Naive B cell (primary cell): ENCODE results near the gene APOA4. TPM values are rescaled to one million over a fixed set of nuclear protein-coding genes. Genes with fewer than 3 reads are reported as not detected.

Source experiments
- ATAC-seq, 2 donors: fragments of 150-1000 bp; cut with Tn5 transposase; 2 replicates each; pipeline ENCODE4 v1.10.0; 2021; ENCODE audit warnings: low read depth in 2 of 2, mild to moderate bottlenecking in 2 of 2, moderate library complexity in 2 of 2
- DNase-seq: peaks from one replicate; pipeline ENCODE4 v3.0.0; 2022
- H3K27ac Mint-ChIP-seq, 6 donors: one replicate each; pipeline ENCODE4 v1.8.0; 2020 to 2022; ENCODE audit warnings: mild to moderate bottlenecking in 6 of 6, mixed read lengths in 6 of 6, moderate library complexity in 5 of 6, inconsistent platforms in 2 of 6
- H3K27me3 Mint-ChIP-seq, 3 donors: one replicate each; pipeline ENCODE4 v1.8.0; 2021 to 2022; ENCODE audit warnings: mixed read lengths in 3 of 3, mild to moderate bottlenecking in 1 of 3
- H3K36me3 Mint-ChIP-seq, 2 donors: one replicate each; pipeline ENCODE4 v1.8.0; 2020 to 2022; ENCODE audit warnings: mixed read lengths in 2 of 2, inconsistent platforms in 1 of 2, mild to moderate bottlenecking in 1 of 2
- H3K4me1 Mint-ChIP-seq, 3 donors: one replicate each; pipeline ENCODE4 v1.8.0; 2020 to 2022; ENCODE audit warnings: mixed read lengths in 3 of 3, inconsistent platforms in 1 of 3, mild to moderate bottlenecking in 1 of 3, moderate library complexity in 1 of 3
- H3K4me3 Mint-ChIP-seq, 8 donors: one replicate each; pipeline ENCODE4 v1.8.0; 2020 to 2022; ENCODE audit warnings: mild to moderate bottlenecking in 8 of 8, mixed read lengths in 8 of 8, moderate library complexity in 8 of 8, inconsistent platforms in 2 of 8
- H3K9me3 Mint-ChIP-seq, 7 donors: one replicate each; pipeline ENCODE4 v1.8.0; 2020 to 2022; ENCODE audit warnings: mixed read lengths in 7 of 7, mild to moderate bottlenecking in 5 of 7, inconsistent platforms in 2 of 7, moderate library complexity in 1 of 7
- polyA plus RNA-seq, 6 donors: library from polyadenylated mRNA; unstranded; fragments of 300-500 nt; fragmentation: Illumina TruSeq; gene quantifications; one replicate each; pipeline ENCODE4 v1.2.3, GENCODE V29; 2021; ENCODE audit warnings: low read depth in 6 of 6

Gene APOA4
- polyA plus RNA-seq: not detected

- ATAC-seq (no peak), DNase-seq (no peak)
- Mint-ChIP-seq H3K4me3 (no peak within 1 kb of the TSS), H3K9me3 (no peaks in the 10 kb centered on the region), H3K4me1 (no peaks in the 10 kb centered on the region), H3K27me3 (peaks cover 0 to 4% (median 0%) of the 10 kb centered on the region in 3 donors), H3K36me3 (no peaks in the 10 kb centered on the region), H3K27ac (no peak within 1 kb of the TSS)
Measured at GRCh38 chr11:116823031-116823843, at the start of gene APOA4. APOA4 (minus strand) TSS chr11:116823304; CDS start chr11:116823191, 113 bp downstream.

GRCh38 chr11:116871248-116871647 lies 48.1 kb upstream of the APOA4 start:
- peaks cover 37 to 69% of the 10 kb centered on the region in 2 donors for H3K36me3 Mint-ChIP-seq
- H3K27ac Mint-ChIP-seq: peak overlapping the region in 4 of 6 donors; percentile 0 to 63 (median 48)
- DNase-seq (no peak), ATAC-seq (no peak)
- peaks cover under 1 to 22% (median 4%) of the 10 kb centered on the region in 3 donors for H3K4me1 Mint-ChIP-seq
- H3K4me3 Mint-ChIP-seq: no peak overlapping the region
- H3K9me3 Mint-ChIP-seq: no peaks in the 10 kb centered on the region
- no peaks in the 10 kb centered on the region for H3K27me3 Mint-ChIP-seq

DNA sequence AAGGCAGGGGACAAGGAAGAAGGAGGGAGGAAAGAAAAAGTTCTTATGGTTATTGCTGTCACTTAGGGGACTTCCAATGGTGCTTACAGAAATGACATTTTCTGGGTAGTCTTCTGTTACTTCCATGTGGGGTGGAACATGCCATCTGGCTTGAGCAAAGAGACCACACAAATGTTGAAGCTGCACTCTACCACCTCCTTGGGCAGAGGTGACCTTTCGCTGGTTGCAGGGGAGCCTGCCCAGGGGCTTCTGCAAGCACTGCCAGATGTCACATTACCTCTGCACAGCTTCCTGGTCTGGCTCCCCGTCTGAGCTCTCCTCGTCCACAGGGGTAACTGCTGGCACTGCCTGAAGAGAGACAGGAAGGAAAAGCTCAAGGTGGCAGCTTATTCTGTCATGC lies 47.0 kb upstream of the APOA4 start:
- Mint-ChIP-seq H3K36me3 (peaks cover 39 to 75% of the 10 kb centered on the region in 2 donors), H3K27ac (peak overlapping the region in 3 of 6 donors; percentile 9 to 54 (median 46)), H3K4me1 (peaks cover 4 to 20% (median 4%) of the 10 kb centered on the region in 3 donors)

DNA sequence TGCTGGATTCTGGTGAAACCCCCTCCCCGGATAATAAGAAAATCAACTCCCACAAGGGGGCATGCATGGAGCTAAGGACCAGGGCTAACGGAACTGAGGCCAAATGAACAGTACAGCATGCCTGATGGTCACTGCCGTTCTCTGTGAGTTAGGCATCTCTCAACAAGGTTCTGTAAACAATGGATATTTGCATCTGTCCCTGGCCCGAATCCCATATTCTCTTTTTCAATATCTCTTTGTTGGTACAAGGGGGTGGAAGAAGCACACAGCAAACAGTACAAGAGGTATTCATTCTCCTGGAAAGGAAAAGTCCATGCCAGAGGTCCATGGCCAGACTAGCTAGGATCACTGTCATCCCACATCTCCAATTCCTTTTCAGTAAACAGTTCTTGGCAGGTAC lies 46.5 kb upstream of the APOA4 start:
- peaks cover 4 to 20% (median 4%) of the 10 kb centered on the region in 3 donors for H3K4me1 Mint-ChIP-seq
- H3K36me3 Mint-ChIP-seq: peaks cover 42 to 70% of the 10 kb centered on the region in 2 donors
- no peak overlapping the region for H3K4me3 Mint-ChIP-seq
- ATAC-seq (no peak), DNase-seq (no peak)
- no peaks in the 10 kb centered on the region for H3K27me3 Mint-ChIP-seq
- H3K9me3 Mint-ChIP-seq: no peaks in the 10 kb centered on the region
- peak overlapping the region in 3 of 6 donors; percentile 9 to 53 (median 22) for H3K27ac Mint-ChIP-seq

More for the DNA sequence above, 47.0 kb upstream of the APOA4 start:
- DNase-seq: no peak
- Mint-ChIP-seq H3K4me3 (no peak overlapping the region), H3K27me3 (no peaks in the 10 kb centered on the region), H3K9me3 (no peaks in the 10 kb centered on the region)
- ATAC-seq: no peak

- peaks cover 54 to 71% of the 10 kb centered on the region in 2 donors for H3K36me3 Mint-ChIP-seq
- no peak for ATAC-seq
- H3K4me1 Mint-ChIP-seq: peaks cover 4 to 20% (median 4%) of the 10 kb centered on the region in 3 donors
- no peak overlapping the region for H3K4me3 Mint-ChIP-seq
- no peak for DNase-seq
- peak overlapping the region in 1 of 6 donors; percentile 40 for H3K27ac Mint-ChIP-seq
- H3K27me3 Mint-ChIP-seq: no peaks in the 10 kb centered on the region
- no peaks in the 10 kb centered on the region for H3K9me3 Mint-ChIP-seq
Measured at GRCh38 chr11:116868066-116868465, 45.0 kb upstream of the APOA4 start.

DNA sequence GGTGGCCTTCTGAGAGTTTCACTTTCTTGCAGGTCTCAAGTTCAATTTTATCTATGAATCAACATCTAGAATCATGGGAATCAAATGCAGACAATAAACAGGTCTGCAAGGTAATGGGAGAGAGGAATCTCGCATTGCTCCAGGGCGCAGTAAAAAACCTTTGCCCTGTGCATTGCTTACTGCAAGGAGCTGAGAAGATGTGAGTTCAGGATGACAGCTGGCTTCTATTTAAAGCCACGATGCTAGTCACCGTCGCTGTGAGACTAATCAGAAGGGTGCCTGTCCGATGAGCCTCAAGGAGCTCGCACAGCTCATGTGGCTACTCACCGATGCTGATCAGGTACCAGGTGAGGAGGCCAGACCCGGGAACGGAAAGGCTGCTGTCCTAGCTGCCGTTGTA lies 44.5 kb upstream of the APOA4 start:
- Mint-ChIP-seq H3K4me1 (peaks cover 4 to 20% (median 4%) of the 10 kb centered on the region in 3 donors), H3K9me3 (no peaks in the 10 kb centered on the region), H3K4me3 (no peak overlapping the region), H3K36me3 (peaks cover 50 to 66% of the 10 kb centered on the region in 2 donors), H3K27ac (peak overlapping the region in 1 of 6 donors; percentile 5), H3K27me3 (no peaks in the 10 kb centered on the region)
- ATAC-seq (no peak), DNase-seq (no peak)

- H3K27ac Mint-ChIP-seq: peak overlapping the region in 1 of 6 donors; percentile 41
- peaks cover 50 to 67% of the 10 kb centered on the region in 2 donors for H3K36me3 Mint-ChIP-seq
- H3K27me3 Mint-ChIP-seq: no peaks in the 10 kb centered on the region
- peaks cover 4 to 19% (median 4%) of the 10 kb centered on the region in 3 donors for H3K4me1 Mint-ChIP-seq
- no peaks in the 10 kb centered on the region for H3K9me3 Mint-ChIP-seq
- ATAC-seq: no peak
- DNase-seq: no peak
- no peak overlapping the region for H3K4me3 Mint-ChIP-seq
Measured at GRCh38 chr11:116866804-116867455, 43.8 kb upstream of the APOA4 start.

GRCh38 chr11:116865696-116866095 lies 42.6 kb upstream of the APOA4 start:
- Mint-ChIP-seq H3K4me1 (peaks cover 2 to 11% (median 4%) of the 10 kb centered on the region in 3 donors), H3K4me3 (no peak overlapping the region), H3K36me3 (peaks cover 60 to 66% of the 10 kb centered on the region in 2 donors), H3K9me3 (no peaks in the 10 kb centered on the region), H3K27me3 (no peaks in the 10 kb centered on the region), H3K27ac (peak overlapping the region in 1 of 6 donors; percentile 7)
- DNase-seq (no peak), ATAC-seq (no peak)

- H3K36me3 Mint-ChIP-seq: peaks cover 57 to 60% of the 10 kb centered on the region in 2 donors
Measured at GRCh38 chr11:116864531-116864930, 41.4 kb upstream of the APOA4 start.

GRCh38 chr11:116862951-116863350 lies 39.8 kb upstream of the APOA4 start:
- Mint-ChIP-seq H3K27ac (no peak overlapping the region), H3K9me3 (no peaks in the 10 kb centered on the region), H3K36me3 (peaks cover 69 to 70% of the 10 kb centered on the region in 2 donors), H3K4me3 (no peak overlapping the region), H3K27me3 (no peaks in the 10 kb centered on the region), H3K4me1 (peaks cover 0 to 4% (median 4%) of the 10 kb centered on the region in 3 donors)
- ATAC-seq: no peak
- DNase-seq: no peak

More at GRCh38 chr11:116864531-116864930, 41.4 kb upstream of the APOA4 start:
- H3K27ac Mint-ChIP-seq: no peak overlapping the region
- ATAC-seq: no peak
- no peaks in the 10 kb centered on the region for H3K9me3 Mint-ChIP-seq
- H3K4me3 Mint-ChIP-seq: no peak overlapping the region
- DNase-seq: no peak
- H3K27me3 Mint-ChIP-seq: no peaks in the 10 kb centered on the region
- peaks cover 0 to 4% (median 4%) of the 10 kb centered on the region in 3 donors for H3K4me1 Mint-ChIP-seq

DNA sequence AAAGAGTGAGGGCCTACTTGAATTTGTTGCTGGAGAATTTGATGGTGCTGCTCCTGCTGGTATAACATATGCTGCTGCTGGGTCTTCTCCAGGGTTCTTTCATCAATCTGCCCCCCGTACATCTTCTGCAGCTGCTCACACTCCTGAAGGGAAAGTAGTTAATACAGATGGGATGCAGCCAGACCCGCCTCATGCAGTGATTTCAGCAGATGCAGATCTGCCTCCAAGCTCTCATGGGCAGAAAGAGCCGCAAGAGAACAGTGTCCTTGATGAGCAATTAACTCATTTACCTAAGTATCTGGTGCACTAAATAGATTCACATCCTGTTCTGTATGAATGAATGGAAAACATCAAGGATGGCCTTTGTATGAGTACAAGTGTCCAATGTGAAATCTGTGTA lies 39.1 kb upstream of the APOA4 start:
- H3K9me3 Mint-ChIP-seq: no peaks in the 10 kb centered on the region
- H3K36me3 Mint-ChIP-seq: peaks cover 66 to 68% of the 10 kb centered on the region in 2 donors
- no peak for ATAC-seq
- peak overlapping the region in 1 of 6 donors; percentile 26 for H3K27ac Mint-ChIP-seq
- no peak for DNase-seq
- peaks cover 0 to 4% (median 4%) of the 10 kb centered on the region in 3 donors for H3K4me1 Mint-ChIP-seq
- no peaks in the 10 kb centered on the region for H3K27me3 Mint-ChIP-seq
- H3K4me3 Mint-ChIP-seq: no peak overlapping the region

DNA sequence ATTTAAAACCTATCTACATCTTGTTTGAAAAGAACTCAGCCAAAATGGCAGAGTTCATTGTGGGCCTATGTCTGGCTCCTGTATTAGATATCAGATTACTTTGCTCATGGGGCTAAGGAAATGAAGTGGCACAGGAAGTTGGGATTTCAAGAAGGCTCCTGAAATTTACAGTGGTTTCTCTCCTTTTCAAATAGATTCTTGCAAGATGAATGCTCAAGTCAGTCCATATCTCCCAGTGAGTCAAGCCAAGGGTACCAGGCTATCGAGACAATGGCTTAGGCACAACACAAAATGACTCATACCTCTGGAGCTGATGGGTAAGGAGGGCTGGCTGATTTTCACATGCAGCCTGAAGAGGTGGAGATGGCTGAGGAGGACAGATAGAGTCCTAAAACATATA lies 38.4 kb upstream of the APOA4 start:
- Mint-ChIP-seq H3K4me1 (peaks cover 0 to 4% (median 4%) of the 10 kb centered on the region in 3 donors), H3K27ac (no peak overlapping the region), H3K36me3 (peaks cover 67 to 69% of the 10 kb centered on the region in 2 donors), H3K4me3 (no peak overlapping the region), H3K9me3 (no peaks in the 10 kb centered on the region), H3K27me3 (no peaks in the 10 kb centered on the region)
- ATAC-seq (no peak), DNase-seq (no peak)

DNA sequence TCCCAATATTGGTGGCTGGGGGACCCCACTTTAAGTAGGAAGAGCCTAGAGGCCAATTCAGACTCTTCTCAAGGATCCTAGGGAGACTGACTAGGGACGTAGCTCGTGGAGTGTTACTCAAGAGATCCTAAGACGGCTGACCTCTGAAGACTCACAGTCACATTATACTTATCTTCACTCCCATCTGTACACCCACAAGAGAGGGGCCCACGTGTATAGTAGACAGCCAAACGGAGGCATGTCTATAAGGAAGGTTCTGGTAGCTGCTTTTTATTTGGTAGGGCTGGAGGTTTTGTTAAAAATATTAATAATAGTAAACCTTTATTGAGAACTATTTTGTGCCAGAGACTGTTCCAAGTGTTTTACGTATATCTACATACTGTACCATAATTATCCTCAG lies 37.2 kb upstream of the APOA4 start:
- peaks cover 63 to 66% of the 10 kb centered on the region in 2 donors for H3K36me3 Mint-ChIP-seq
- peak overlapping the region in 1 of 6 donors; percentile 77 for H3K27ac Mint-ChIP-seq
- no peak overlapping the region for H3K4me3 Mint-ChIP-seq
- H3K27me3 Mint-ChIP-seq: no peaks in the 10 kb centered on the region
- ATAC-seq (no peak), DNase-seq (no peak)
- peaks cover 3 to 8% (median 6%) of the 10 kb centered on the region in 3 donors for H3K4me1 Mint-ChIP-seq
- no peaks in the 10 kb centered on the region for H3K9me3 Mint-ChIP-seq
